NCI-H345 treated with DMSO at 0.1 percent for 48 hours (cell line): ENCODE measurements around the gene OTUD5.
A peak's percentile ranks its signal among the peaks of the same experiment; 100 is the strongest.

Source experiments
- DNase-seq: peaks from one replicate; lab custom pipeline; 2025; ENCODE audit not compliant: unreplicated experiment; lab: John Stamatoyannopoulos, UW

OTUD5 gene

DNA sequence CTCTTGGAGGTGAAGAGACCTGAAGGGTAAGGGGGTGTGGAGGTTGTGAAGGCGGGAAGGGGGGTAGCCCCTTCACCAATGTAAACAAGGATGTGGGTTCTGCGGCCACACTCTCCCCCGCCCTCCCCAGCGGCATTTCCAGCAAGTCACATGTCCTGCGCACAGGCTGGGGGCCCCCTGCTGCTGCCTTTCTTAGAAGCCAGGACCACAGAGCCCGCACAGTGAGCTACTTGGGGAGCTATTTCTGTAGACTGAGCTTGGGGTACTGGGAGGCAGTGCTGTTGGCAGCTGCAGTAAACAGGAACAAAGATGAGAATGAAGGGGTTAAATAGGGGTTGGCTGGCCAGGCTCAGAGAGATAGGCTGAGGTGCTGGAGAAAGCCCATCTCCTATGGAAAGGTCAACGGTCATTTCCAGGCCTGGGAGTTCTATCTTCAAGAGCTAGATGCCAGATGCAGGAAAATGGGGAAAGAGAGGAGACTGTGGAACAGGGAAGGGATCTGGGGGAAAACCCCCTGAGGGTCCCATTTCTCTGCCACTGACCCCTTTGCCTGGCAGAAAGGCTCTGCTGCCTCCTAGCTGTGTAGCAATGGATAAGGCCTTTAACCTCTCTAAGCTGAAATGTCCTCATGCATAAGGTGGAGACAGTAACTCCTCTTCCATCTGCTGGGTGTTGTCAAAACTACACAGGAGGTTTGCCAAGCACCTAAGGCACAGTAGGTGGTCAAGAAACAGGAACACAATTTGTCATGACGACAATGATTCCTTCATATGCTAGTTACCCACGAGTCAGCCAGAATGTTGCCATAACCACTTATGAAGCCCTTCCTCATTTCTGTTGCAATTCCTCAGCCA, 20.1 kb downstream of the OTUD5 start:
- DNase-seq, result no peak

- DNase-seq, result no peak
These were observed 20.9 kb downstream of the OTUD5 start for GRCh38 chrX:48936429-48937053.

DNA sequence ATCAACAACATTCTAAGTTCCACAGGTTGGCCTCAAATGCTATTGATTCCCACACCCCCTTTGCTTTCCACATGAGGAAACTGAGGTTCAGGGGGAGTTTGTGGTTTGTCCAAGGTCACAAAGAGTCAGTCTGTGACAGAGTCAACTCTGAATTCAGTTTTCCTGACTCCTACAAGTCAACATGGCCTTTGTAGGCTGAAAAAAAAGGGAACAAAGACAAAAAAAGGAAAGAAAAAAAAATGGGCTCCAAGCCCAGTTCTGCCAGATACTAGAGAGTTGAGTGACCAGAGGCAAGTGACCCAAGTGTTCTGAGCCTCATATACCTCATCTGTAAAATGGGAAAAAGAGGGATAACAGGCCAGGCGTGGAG, 22.1 kb downstream of the OTUD5 start:
- DNase-seq, result no peak

- no peak for DNase-seq
These were observed 22.7 kb downstream of the OTUD5 start for GRCh38 chrX:48934581-48935300.

DNA sequence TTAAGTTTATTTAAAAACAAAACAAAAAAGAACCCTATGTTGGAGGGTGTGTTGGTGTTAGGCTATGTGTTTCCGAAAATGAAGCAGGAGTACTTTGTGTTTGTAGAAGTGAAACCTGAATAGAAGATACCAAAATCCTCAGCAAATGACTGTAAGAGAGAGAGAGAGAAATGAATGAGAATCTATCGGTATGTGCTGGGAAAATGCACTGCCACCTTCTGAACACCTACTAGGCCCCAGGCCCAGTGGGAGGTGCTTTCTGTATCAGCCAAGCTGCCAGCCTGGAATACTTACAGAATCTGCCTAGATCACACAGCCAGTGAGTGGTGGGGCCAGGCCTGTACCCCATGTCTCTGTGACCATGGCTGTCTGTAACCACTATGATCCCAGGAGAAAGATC, 23.6 kb downstream of the OTUD5 start:
- no peak for DNase-seq

GRCh38 chrX:48927736-48928382, 29.5 kb downstream of the OTUD5 start:
- DNase-seq, result no peak

GRCh38 chrX:48927123-48927522, 30.3 kb downstream of the OTUD5 start:
- no peak for DNase-seq

GRCh38 chrX:48924270-48924669, 33.1 kb downstream of the OTUD5 start:
- no peak for DNase-seq

DNA sequence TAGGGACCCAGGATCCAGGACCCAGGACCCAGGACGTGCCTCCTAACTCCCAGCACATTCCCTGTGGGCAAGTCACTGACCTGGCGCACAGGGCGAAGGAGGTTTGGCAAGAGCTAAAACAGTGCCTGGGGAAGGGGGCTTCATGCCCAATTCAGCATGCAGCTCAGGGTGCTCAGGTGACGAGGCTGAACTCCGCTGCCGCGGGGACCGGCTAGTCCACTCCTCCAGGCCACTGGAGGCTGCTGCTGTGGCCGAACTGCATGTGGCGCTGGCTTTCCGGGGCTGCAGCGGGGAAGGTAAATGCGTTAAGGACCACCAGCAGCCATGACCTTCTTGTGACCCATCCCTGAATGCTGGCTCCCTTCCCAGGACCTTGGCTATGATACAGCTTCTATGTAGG, 33.6 kb downstream of the OTUD5 start:
- DNase-seq, result no peak

DNA sequence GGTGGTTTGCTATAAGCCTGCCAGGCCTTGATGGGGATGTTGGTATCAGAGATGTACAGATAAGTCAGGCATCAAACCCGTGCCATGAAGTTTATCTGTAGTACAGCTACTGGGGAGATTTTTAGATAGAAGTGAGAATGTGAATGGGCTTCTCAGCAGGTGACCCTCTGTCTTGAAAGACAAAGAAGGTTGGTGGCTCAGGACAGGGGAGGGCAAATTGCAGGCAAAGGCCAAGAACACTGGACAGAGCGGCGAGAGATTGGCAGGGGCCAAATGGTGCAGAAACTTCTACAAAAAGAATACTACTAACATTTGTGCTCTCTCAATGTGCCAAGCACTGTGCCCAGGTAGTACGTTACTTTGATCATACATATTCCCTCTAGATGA, 36.7 kb downstream of the OTUD5 start:
- no peak for DNase-seq

GRCh38 chrX:48919947-48920717, 37.3 kb downstream of the OTUD5 start:
- DNase-seq, result no peak

DNA sequence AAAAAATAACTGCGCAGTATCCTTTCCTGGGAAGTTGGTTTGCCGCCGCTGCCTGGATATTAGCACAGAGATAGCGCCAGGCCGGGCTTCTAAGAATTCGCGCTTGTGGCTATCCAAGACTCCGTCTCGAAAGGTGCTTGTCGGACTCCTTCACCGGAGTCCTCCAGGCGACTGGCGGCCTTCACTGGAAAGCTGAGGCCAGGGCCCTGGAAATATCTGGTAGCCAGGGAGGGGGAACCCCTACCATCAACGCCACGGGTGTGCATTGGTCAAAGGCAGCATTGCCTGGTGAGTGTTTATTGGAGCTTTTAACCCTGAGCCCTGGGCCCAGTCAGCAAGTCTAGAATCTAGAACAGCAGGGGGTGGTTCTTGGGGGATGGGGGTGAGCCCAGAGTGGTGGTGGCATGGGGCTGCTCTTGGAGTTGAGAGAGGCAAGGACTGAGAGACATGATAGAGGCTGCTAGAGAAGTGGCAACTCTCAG, 38.0 kb downstream of the OTUD5 start:
- no peak for DNase-seq

- DNase-seq, result peak; percentile 88
These were observed 38.6 kb downstream of the OTUD5 start, which contains the start of gene PIM2 for GRCh38 chrX:48918643-48919340. PIM2 (minus strand) TSS chrX:48919024; CDS start chrX:48918834, 190 bp downstream.

- no peak for DNase-seq
These were observed 39.1 kb downstream of the OTUD5 start for GRCh38 chrX:48918301-48918642.

DNA sequence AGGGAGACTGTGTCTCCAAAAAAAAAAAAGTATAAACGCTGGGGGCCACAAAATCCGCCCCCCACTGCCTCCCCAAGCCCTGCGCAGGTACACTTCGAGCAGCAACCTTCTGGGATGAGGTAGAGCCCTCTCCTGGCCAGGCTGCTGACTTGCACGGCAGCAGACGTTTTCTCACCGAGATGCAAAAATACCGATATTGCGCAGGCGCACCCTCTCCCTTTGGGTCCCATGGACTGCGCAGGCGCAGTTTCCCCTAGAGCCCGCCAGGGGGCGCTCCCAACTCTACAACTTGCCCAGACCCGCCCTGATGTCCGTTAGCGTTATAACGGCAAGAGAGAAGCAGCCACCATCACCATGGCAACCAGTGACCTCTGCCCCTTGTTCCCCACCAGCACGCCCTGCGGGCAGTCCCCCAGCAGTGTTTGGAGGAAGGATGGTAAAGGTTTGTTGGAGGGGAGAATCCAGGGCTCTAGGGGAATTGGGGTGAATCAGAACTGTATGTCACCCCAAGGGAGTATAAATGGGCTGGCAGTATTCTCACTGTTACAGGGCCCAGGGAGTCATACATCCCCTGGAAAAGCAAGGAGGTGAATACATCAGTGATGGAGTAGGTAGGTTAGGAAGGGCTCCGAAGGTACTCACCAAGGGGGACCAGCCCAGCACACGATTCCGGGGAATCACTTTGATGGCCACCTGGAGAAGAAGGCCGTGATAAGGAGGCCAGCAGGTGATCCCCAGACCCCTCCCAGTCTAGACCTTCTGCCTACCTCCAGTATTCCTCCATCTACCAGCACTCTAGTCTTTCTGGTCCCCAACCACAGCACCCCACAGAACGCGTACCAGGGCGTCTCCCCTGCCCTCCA, 40.0 kb downstream of the OTUD5 start:
- DNase-seq, result peak; percentile 83

- no peak for DNase-seq
These were observed 42.6 kb downstream of the OTUD5 start for GRCh38 chrX:48914593-48915493.

- no peak for DNase-seq
These were observed 43.6 kb downstream of the OTUD5 start for GRCh38 chrX:48913605-48914366.
